Transverse colon (tissue), 4 donors: Measurements from ENCODE around the gene SDR39U1.

Experiments used
- POLR2A ChIP-seq: fragments of 450-650 bp; IDR thresholded peaks from one replicate; pipeline ENCODE4 v1.6.1; 2016; ENCODE audit warnings: antibody characterized with exemption, mild to moderate bottlenecking, moderate library complexity
- POLR2AphosphoS5 ChIP-seq, 3 donors: sonication (generic); formaldehyde crosslinking; IDR thresholded peaks; one replicate each; pipeline ENCODE4 v1.6.1; 2016; ENCODE audit warnings: antibody characterized with exemption in 3 of 3
- TF ChIP-seq, protein P1 (sequence below), 5 experiments: fragments of 200-600 bp in 3 of 5; fragments of 450-650 bp in 2 of 5; sonication (generic) in 3 of 5; IDR thresholded peaks; 1 replicate in 2 of 5; 2 replicates in 3 of 5; pipeline ENCODE4 v1.5.1; 2016 to 2017; ENCODE audit warnings: antibody characterized with exemption in 5 of 5, inconsistent platforms in 3 of 5, mild to moderate bottlenecking in 2 of 5, moderate library complexity in 1 of 5

DNA sequence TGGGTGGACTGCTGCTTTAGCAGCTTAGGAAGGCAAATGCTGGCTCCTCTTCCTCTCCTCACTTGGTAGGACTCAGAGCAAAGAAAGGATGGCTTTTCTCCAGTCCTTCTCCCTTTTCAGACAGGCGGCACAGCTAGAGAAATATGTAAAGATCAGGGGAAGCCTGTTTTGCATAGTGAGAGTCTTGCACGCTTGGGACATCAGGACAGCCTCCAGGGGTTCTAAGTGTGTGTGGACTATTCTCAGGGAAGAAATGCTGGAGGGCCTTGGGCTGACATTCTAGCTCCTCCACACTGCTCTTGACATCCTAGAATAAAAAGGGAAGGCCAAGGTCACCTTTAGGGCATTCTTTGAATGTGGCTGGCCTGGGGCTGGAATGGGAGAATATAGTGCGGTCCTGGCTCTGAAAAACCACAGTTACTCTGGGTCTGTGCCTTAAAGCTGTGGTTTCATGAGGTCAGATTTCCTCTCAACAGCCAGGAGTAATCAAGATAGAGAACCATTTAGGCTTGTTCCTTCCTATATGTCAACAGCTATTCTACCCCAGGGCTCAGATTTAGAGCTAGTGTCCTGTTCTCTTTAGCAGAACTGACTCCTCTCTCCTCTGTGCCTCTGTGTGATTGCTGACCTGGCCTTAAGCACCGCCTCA is 41.2 kb upstream of the SDR39U1 start:
- TF ChIP-seq, protein P1, sequence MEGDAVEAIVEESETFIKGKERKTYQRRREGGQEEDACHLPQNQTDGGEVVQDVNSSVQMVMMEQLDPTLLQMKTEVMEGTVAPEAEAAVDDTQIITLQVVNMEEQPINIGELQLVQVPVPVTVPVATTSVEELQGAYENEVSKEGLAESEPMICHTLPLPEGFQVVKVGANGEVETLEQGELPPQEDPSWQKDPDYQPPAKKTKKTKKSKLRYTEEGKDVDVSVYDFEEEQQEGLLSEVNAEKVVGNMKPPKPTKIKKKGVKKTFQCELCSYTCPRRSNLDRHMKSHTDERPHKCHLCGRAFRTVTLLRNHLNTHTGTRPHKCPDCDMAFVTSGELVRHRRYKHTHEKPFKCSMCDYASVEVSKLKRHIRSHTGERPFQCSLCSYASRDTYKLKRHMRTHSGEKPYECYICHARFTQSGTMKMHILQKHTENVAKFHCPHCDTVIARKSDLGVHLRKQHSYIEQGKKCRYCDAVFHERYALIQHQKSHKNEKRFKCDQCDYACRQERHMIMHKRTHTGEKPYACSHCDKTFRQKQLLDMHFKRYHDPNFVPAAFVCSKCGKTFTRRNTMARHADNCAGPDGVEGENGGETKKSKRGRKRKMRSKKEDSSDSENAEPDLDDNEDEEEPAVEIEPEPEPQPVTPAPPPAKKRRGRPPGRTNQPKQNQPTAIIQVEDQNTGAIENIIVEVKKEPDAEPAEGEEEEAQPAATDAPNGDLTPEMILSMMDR (IDR thresholded peaks at IDR 0.05), result no peak
- TF ChIP-seq POLR2A (no peak), POLR2AphosphoS5 (IDR thresholded peaks at IDR 0.05) (no peak)
